Neural crest cell (in vitro differentiated cells): ENCODE results near the gene H2AZ2. TPM values are rescaled to one million over a fixed set of nuclear protein-coding genes. Genes with fewer than 3 reads are reported as not detected.
"Not testable (repeated sequence)": the region's sequence is repeated elsewhere in the genome, so short reads cannot be mapped to it uniquely, and the experiment has no call there.

Experiments
- DNase-seq: peaks from one replicate; pipeline ENCODE4 v3.0.0; 2021; ENCODE audit warnings: low read depth, mixed read lengths, low spot score
- H3K27ac Mint-ChIP-seq: one replicate; pipeline ENCODE4 v1.8.0; 2021; ENCODE audit warnings: mild to moderate bottlenecking, mixed read lengths; ENCODE audit not compliant: unreplicated experiment
- H3K27me3 Mint-ChIP-seq: 2 replicates; pipeline ENCODE4 v1.8.0; 2021; ENCODE audit warnings: low read depth, mild to moderate bottlenecking, mixed read lengths
- H3K36me3 Mint-ChIP-seq: 2 replicates; pipeline ENCODE4 v1.8.0; 2021; ENCODE audit warnings: low read depth, mild to moderate bottlenecking, mixed read lengths
- H3K4me1 Mint-ChIP-seq: 2 replicates; pipeline ENCODE4 v1.8.0; 2021; ENCODE audit warnings: mixed read lengths
- H3K4me3 Mint-ChIP-seq: one replicate; pipeline ENCODE4 v1.8.0; 2021; ENCODE audit warnings: mild to moderate bottlenecking, mixed read lengths
- H3K9me3 Mint-ChIP-seq: 2 replicates; pipeline ENCODE4 v1.8.0; 2021; ENCODE audit warnings: mixed read lengths
- CTCF ChIP-seq: fragments of 200-600 bp; sonication (generic); conservative IDR thresholded peaks from 2 replicates; pipeline ENCODE4 v1.5.0; 2021; ENCODE audit warnings: antibody characterized with exemption, mild to moderate bottlenecking
- total RNA-seq: library from RNA; stranded (reverse); gene quantifications from 2 replicates; pipeline ENCODE4 v1.2.1, GENCODE V29; 2021

The H2AZ2 gene
- total RNA-seq, 1 donor from 2014 or later, result 351 TPM

GRCh38 chr7:44849259-44849884 is 1.5 kb upstream of the H2AZ2 start:
- TF ChIP-seq CTCF, result no peak
- peak overlapping the region; percentile 93 for H3K4me3 Mint-ChIP-seq
- H3K36me3 Mint-ChIP-seq, result no peaks in the 10 kb centered on the region
- H3K27ac Mint-ChIP-seq, result peak overlapping the region; percentile 94
- H3K9me3 Mint-ChIP-seq, result no peaks in the 10 kb centered on the region
- H3K27me3 Mint-ChIP-seq, result peaks cover 2% of the 10 kb centered on the region
- H3K4me1 Mint-ChIP-seq, result peaks cover 39% of the 10 kb centered on the region
- no peak for DNase-seq

- Mint-ChIP-seq H3K9me3 (no peaks in the 10 kb centered on the region), H3K27ac (peak overlapping the region; percentile 100), H3K4me1 (peaks cover 40% of the 10 kb centered on the region), H3K36me3 (peaks cover 1% of the 10 kb centered on the region), H3K27me3 (peaks cover 2% of the 10 kb centered on the region), H3K4me3 (peak overlapping the region; percentile 98)
- DNase-seq, result peak; percentile 80
- TF ChIP-seq CTCF, result peak; percentile 95
Measured at GRCh38 chr7:44847509-44847919, 373 bp downstream of the H2AZ2 start.

- no peak for DNase-seq
- peak overlapping the region; percentile 98 for H3K4me3 Mint-ChIP-seq
- no peaks in the 10 kb centered on the region for H3K9me3 Mint-ChIP-seq
- peaks cover 42% of the 10 kb centered on the region for H3K4me1 Mint-ChIP-seq
- no peak for TF ChIP-seq CTCF
- peaks cover 2% of the 10 kb centered on the region for H3K27me3 Mint-ChIP-seq
- H3K36me3 Mint-ChIP-seq, result peaks cover 4% of the 10 kb centered on the region
- peak overlapping the region; percentile 100 for H3K27ac Mint-ChIP-seq
Measured at GRCh38 chr7:44846816-44847508, 925 bp downstream of the H2AZ2 start.

- not testable (repeated sequence) for H3K27ac Mint-ChIP-seq, H3K27me3 Mint-ChIP-seq, H3K36me3 Mint-ChIP-seq, DNase-seq, H3K9me3 Mint-ChIP-seq
- peaks cover 46% of the 10 kb centered on the region for H3K4me1 Mint-ChIP-seq
- peak overlapping the region; percentile 98 for H3K4me3 Mint-ChIP-seq
Measured at GRCh38 chr7:44846390-44846789, 1.5 kb downstream of the H2AZ2 start.

- peak overlapping the region; percentile 50 for H3K4me3 Mint-ChIP-seq
- no peak overlapping the region for H3K27ac Mint-ChIP-seq
- H3K36me3 Mint-ChIP-seq, result peaks cover 9% of the 10 kb centered on the region
- H3K27me3 Mint-ChIP-seq, result peaks cover 2% of the 10 kb centered on the region
- H3K4me1 Mint-ChIP-seq, result peaks cover 46% of the 10 kb centered on the region
- TF ChIP-seq CTCF, result no peak
- H3K9me3 Mint-ChIP-seq, result no peaks in the 10 kb centered on the region
- no peak for DNase-seq
Measured at GRCh38 chr7:44845451-44845850, 2.4 kb downstream of the H2AZ2 start.

GRCh38 chr7:44843440-44843839 is 4.4 kb downstream of the H2AZ2 start:
- H3K27me3 Mint-ChIP-seq, DNase-seq, H3K9me3 Mint-ChIP-seq, H3K4me3 Mint-ChIP-seq, H3K27ac Mint-ChIP-seq: not testable (repeated sequence)
- peaks cover 43% of the 10 kb centered on the region for H3K4me1 Mint-ChIP-seq
- H3K36me3 Mint-ChIP-seq, result peaks cover 15% of the 10 kb centered on the region

- H3K27ac Mint-ChIP-seq, H3K4me3 Mint-ChIP-seq, H3K9me3 Mint-ChIP-seq, H3K27me3 Mint-ChIP-seq, DNase-seq: not testable (repeated sequence)
- H3K36me3 Mint-ChIP-seq, result peaks cover 15% of the 10 kb centered on the region
- H3K4me1 Mint-ChIP-seq, result peaks cover 38% of the 10 kb centered on the region
Measured at GRCh38 chr7:44842675-44843074, 5.2 kb downstream of the H2AZ2 start.
